Measurements from ENCODE around the gene TMEM220.

The TMEM220 gene

GRCh38 chr17:10761281-10761680, 31.5 kb upstream of the TMEM220 start:
- H3K4me3 Mint-ChIP-seq: no peak overlapping the region
- no peaks in the 10 kb centered on the region for H3K27me3 Mint-ChIP-seq
- no peaks in the 10 kb centered on the region for H3K4me1 Mint-ChIP-seq
- H3K36me3 Mint-ChIP-seq: no peaks in the 10 kb centered on the region
- no peak overlapping the region for H3K27ac Mint-ChIP-seq
- H3K9me3 Mint-ChIP-seq: no peaks in the 10 kb centered on the region
- no peak for ATAC-seq

GRCh38 chr17:10758062-10758461, 28.2 kb upstream of the TMEM220 start:
- H3K27me3 Mint-ChIP-seq: no peaks in the 10 kb centered on the region
- H3K36me3 Mint-ChIP-seq: no peaks in the 10 kb centered on the region
- H3K27ac Mint-ChIP-seq: no peak overlapping the region
- H3K9me3 Mint-ChIP-seq: no peaks in the 10 kb centered on the region
- no peaks in the 10 kb centered on the region for H3K4me1 Mint-ChIP-seq
- H3K4me3 Mint-ChIP-seq: no peak overlapping the region
- no peak for ATAC-seq

GRCh38 chr17:10757647-10758046, 27.8 kb upstream of the TMEM220 start:
- Mint-ChIP-seq H3K9me3 (no peaks in the 10 kb centered on the region), H3K27ac (no peak overlapping the region), H3K27me3 (no peaks in the 10 kb centered on the region), H3K4me1 (no peaks in the 10 kb centered on the region), H3K4me3 (no peak overlapping the region), H3K36me3 (no peaks in the 10 kb centered on the region)
- no peak for ATAC-seq

GRCh38 chr17:10757067-10757466, 27.2 kb upstream of the TMEM220 start:
- ATAC-seq: no peak
- no peaks in the 10 kb centered on the region for H3K27me3 Mint-ChIP-seq

GRCh38 chr17:10756619-10757018, 26.8 kb upstream of the TMEM220 start:
- ATAC-seq: no peak
- H3K9me3 Mint-ChIP-seq: no peaks in the 10 kb centered on the region
- H3K36me3 Mint-ChIP-seq: no peaks in the 10 kb centered on the region
- no peaks in the 10 kb centered on the region for H3K27me3 Mint-ChIP-seq
- no peak overlapping the region for H3K4me3 Mint-ChIP-seq
- no peak overlapping the region for H3K27ac Mint-ChIP-seq
- no peaks in the 10 kb centered on the region for H3K4me1 Mint-ChIP-seq

More at GRCh38 chr17:10757067-10757466, 27.2 kb upstream of the TMEM220 start:
- H3K9me3 Mint-ChIP-seq: no peaks in the 10 kb centered on the region
- H3K27ac Mint-ChIP-seq: no peak overlapping the region
- no peaks in the 10 kb centered on the region for H3K36me3 Mint-ChIP-seq
- no peak overlapping the region for H3K4me3 Mint-ChIP-seq
- H3K4me1 Mint-ChIP-seq: no peaks in the 10 kb centered on the region

- no peaks in the 10 kb centered on the region for H3K4me1 Mint-ChIP-seq
- H3K27me3 Mint-ChIP-seq: no peaks in the 10 kb centered on the region
- H3K27ac Mint-ChIP-seq: no peak overlapping the region
- H3K4me3 Mint-ChIP-seq: no peak overlapping the region
- no peaks in the 10 kb centered on the region for H3K9me3 Mint-ChIP-seq
- no peaks in the 10 kb centered on the region for H3K36me3 Mint-ChIP-seq
- ATAC-seq: no peak
Observed at GRCh38 chr17:10756185-10756584, 26.4 kb upstream of the TMEM220 start.

- H3K36me3 Mint-ChIP-seq: no peaks in the 10 kb centered on the region
Observed at GRCh38 chr17:10755592-10756127, 25.8 kb upstream of the TMEM220 start.

GRCh38 chr17:10754861-10755591, 25.2 kb upstream of the TMEM220 start:
- Mint-ChIP-seq H3K36me3 (no peaks in the 10 kb centered on the region), H3K4me3 (no peak overlapping the region), H3K27ac (no peak overlapping the region), H3K27me3 (no peaks in the 10 kb centered on the region), H3K9me3 (no peaks in the 10 kb centered on the region), H3K4me1 (no peaks in the 10 kb centered on the region)
- no peak for ATAC-seq

More at GRCh38 chr17:10755592-10756127, 25.8 kb upstream of the TMEM220 start:
- H3K4me3 Mint-ChIP-seq: no peak overlapping the region
- H3K4me1 Mint-ChIP-seq: no peaks in the 10 kb centered on the region
- ATAC-seq: no peak
- no peaks in the 10 kb centered on the region for H3K27me3 Mint-ChIP-seq
- no peak overlapping the region for H3K27ac Mint-ChIP-seq
- no peaks in the 10 kb centered on the region for H3K9me3 Mint-ChIP-seq

GRCh38 chr17:10754109-10754508, 24.3 kb upstream of the TMEM220 start:
- Mint-ChIP-seq H3K27me3 (peaks cover 7% of the 10 kb centered on the region), H3K9me3 (no peaks in the 10 kb centered on the region), H3K27ac (no peak overlapping the region), H3K36me3 (no peaks in the 10 kb centered on the region), H3K4me1 (no peaks in the 10 kb centered on the region), H3K4me3 (no peak overlapping the region)
- no peak for ATAC-seq

GRCh38 chr17:10752696-10753095, 22.9 kb upstream of the TMEM220 start:
- H3K4me1 Mint-ChIP-seq: no peaks in the 10 kb centered on the region
- ATAC-seq: no peak
- peaks cover 12% of the 10 kb centered on the region for H3K27me3 Mint-ChIP-seq
- H3K27ac Mint-ChIP-seq: no peak overlapping the region
- H3K4me3 Mint-ChIP-seq: no peak overlapping the region
- no peaks in the 10 kb centered on the region for H3K36me3 Mint-ChIP-seq
- H3K9me3 Mint-ChIP-seq: no peaks in the 10 kb centered on the region

- no peak overlapping the region for H3K27ac Mint-ChIP-seq
- H3K36me3 Mint-ChIP-seq: no peaks in the 10 kb centered on the region
- no peak overlapping the region for H3K4me3 Mint-ChIP-seq
- no peaks in the 10 kb centered on the region for H3K9me3 Mint-ChIP-seq
- ATAC-seq: no peak
- H3K4me1 Mint-ChIP-seq: no peaks in the 10 kb centered on the region
- H3K27me3 Mint-ChIP-seq: peaks cover 21% of the 10 kb centered on the region
Observed at GRCh38 chr17:10751563-10751962, 21.7 kb upstream of the TMEM220 start.

- H3K27me3 Mint-ChIP-seq: peaks cover 21% of the 10 kb centered on the region
- ATAC-seq: no peak
- no peaks in the 10 kb centered on the region for H3K4me1 Mint-ChIP-seq
- no peak overlapping the region for H3K27ac Mint-ChIP-seq
- H3K9me3 Mint-ChIP-seq: no peaks in the 10 kb centered on the region
- no peak overlapping the region for H3K4me3 Mint-ChIP-seq
- H3K36me3 Mint-ChIP-seq: no peaks in the 10 kb centered on the region
Observed at GRCh38 chr17:10750210-10750609, 20.4 kb upstream of the TMEM220 start.

GRCh38 chr17:10748531-10749181, 18.8 kb upstream of the TMEM220 start:
- Mint-ChIP-seq H3K36me3 (no peaks in the 10 kb centered on the region), H3K4me1 (no peaks in the 10 kb centered on the region), H3K9me3 (no peaks in the 10 kb centered on the region), H3K27me3 (peaks cover 35% of the 10 kb centered on the region), H3K4me3 (no peak overlapping the region), H3K27ac (no peak overlapping the region)
- ATAC-seq: no peak

GRCh38 chr17:10745231-10745630, 15.4 kb upstream of the TMEM220 start:
- Mint-ChIP-seq H3K36me3 (no peaks in the 10 kb centered on the region), H3K9me3 (no peaks in the 10 kb centered on the region), H3K4me3 (no peak overlapping the region), H3K27ac (no peak overlapping the region), H3K4me1 (no peaks in the 10 kb centered on the region), H3K27me3 (peaks cover 46% of the 10 kb centered on the region)
- no peak for ATAC-seq

GRCh38 chr17:10744501-10745000, 14.7 kb upstream of the TMEM220 start:
- Mint-ChIP-seq H3K4me3 (no peak overlapping the region), H3K4me1 (no peaks in the 10 kb centered on the region)
- no peak for ATAC-seq

More at GRCh38 chr17:10744501-10745000, 14.7 kb upstream of the TMEM220 start:
- no peaks in the 10 kb centered on the region for H3K36me3 Mint-ChIP-seq
- peaks cover 48% of the 10 kb centered on the region for H3K27me3 Mint-ChIP-seq
- no peak overlapping the region for H3K27ac Mint-ChIP-seq
- no peaks in the 10 kb centered on the region for H3K9me3 Mint-ChIP-seq

Measured in stimulated activated memory B cell treated with anti-CD40 and anti-IgM and Interleukin-4, amounts not matched to agents 10 μg/mL and 1 μg/mL and 100 μg/mL, for 72 hours (primary cell).